K562 (cell line): ENCODE data around the gene DAAM1. TPM values are rescaled to one million over a fixed set of nuclear protein-coding genes. Genes with fewer than 3 reads are reported as not detected.

ENCODE experiments used
- DPF2 ChIP-seq: fragments of 450-650 bp; IDR thresholded peaks from 2 replicates; pipeline ENCODE4 v1.6.1; 2016
- ILF3 ChIP-seq: fragments of 450-650 bp; IDR thresholded peaks from 2 replicates; pipeline ENCODE4 v1.6.1; 2018; ENCODE audit warnings: antibody characterized with exemption, mild to moderate bottlenecking, moderate library complexity, borderline replicate concordance
- KHSRP ChIP-seq: fragments of 450-650 bp; IDR thresholded peaks from 2 replicates; pipeline ENCODE4 v1.6.1; 2017
- MYC ChIP-seq, 2 experiments: fragments of 250-450 bp in 1 of 2; sonication (Bioruptor Pico) in 1 of 2; IDR thresholded peaks; 2 replicates each; pipeline versions ENCODE4 v1.5.1 to v1.6.1; 2012 to 2021; ENCODE audit warnings: low read depth in 2 of 2, borderline replicate concordance in 1 of 2, improper control_type of control experiment in 1 of 2, low read length in 1 of 2, mild to moderate bottlenecking in 1 of 2, moderate library complexity in 1 of 2
- NFRKB ChIP-seq: fragments of 450-650 bp; IDR thresholded peaks from 2 replicates; pipeline ENCODE4 v1.6.1; 2016; ENCODE audit warnings: low read depth
- RAD21 ChIP-seq, 2 experiments: fragments of 250-450 bp in 1 of 2; fragments of 450-650 bp in 1 of 2; sonication (Bioruptor Pico) in 1 of 2; formaldehyde crosslinking in 1 of 2; IDR thresholded peaks in 1 of 2; conservative IDR thresholded peaks in 1 of 2; 2 replicates each; pipeline versions ENCODE4 v1.4.0 to v1.8.0; 2020 to 2022; ENCODE audit warnings: mild to moderate bottlenecking in 2 of 2, moderate library complexity in 1 of 2
- RBFOX2 ChIP-seq: fragments of 200-400 bp; formaldehyde crosslinking; IDR thresholded peaks from 2 replicates; pipeline ENCODE4 v1.6.1; 2017; ENCODE audit warnings: low read depth, mild to moderate bottlenecking, low read length, moderate library complexity
- SMC3 ChIP-seq: conservative IDR thresholded peaks from 2 replicates; pipeline ENCODE4 v1.6.1; 2011; ENCODE audit warnings: low read depth, low read length, improper control_type of control experiment; ENCODE audit not compliant: insufficient read depth
- TAL1 ChIP-seq: fragments of 450-650 bp; IDR thresholded peaks from 2 replicates; pipeline ENCODE4 v1.6.1; 2016; ENCODE audit warnings: mild to moderate bottlenecking
- TRIM24 ChIP-seq, 2 experiments: fragments of 450-650 bp; IDR thresholded peaks; 2 replicates each; pipeline ENCODE4 v1.6.1; 2016
- ZNF274 ChIP-seq: IDR thresholded peaks from 2 replicates; pipeline ENCODE4 v1.6.1; 2011; ENCODE audit warnings: low read depth, mild to moderate bottlenecking, low read length, moderate library complexity, borderline replicate concordance
- ZNF444 ChIP-seq: fragments of 250-450 bp; sonication (Bioruptor Pico); IDR thresholded peaks from 2 replicates; pipeline ENCODE4 v1.4.0; 2020; ENCODE audit warnings: mild to moderate bottlenecking, moderate library complexity
- polyA plus RNA-seq, 8 experiments: library from polyadenylated mRNA; depleted of rRNA in 4 of 8; stranded (reverse) in 5 of 8; unstranded in 3 of 8; fragments of >200 nt; fragmentation: Nextera tagmentation in 2 of 8; fragmentation: Illumina TruSeq in 1 of 8; extraction: Ambion mirVana in 2 of 8; extraction: Trizol in 1 of 8; gene quantifications; 2 replicates each; pipeline versions ENCODE4 v1.2.1 to v1.2.3, GENCODE V29; 2011 to 2014; ENCODE audit warnings: inconsistent platforms in 1 of 8, missing spikeins in 1 of 8
- total RNA-seq, 7 experiments: library from RNA; depleted of rRNA in 6 of 7; stranded (reverse); fragments of >200 nt in 6 of 7; fragmentation: Illumina TruSeq in 2 of 7; extraction: Trizol in 2 of 7; gene quantifications; 2 replicates each; pipeline versions ENCODE4 v1.2.1 to v1.2.3, GENCODE V29; 2011 to 2021; ENCODE audit warnings: low replicate concordance in 1 of 7
- TF ChIP-seq, protein P1 (sequence below), 2 experiments: fragments of 450-650 bp in 1 of 2; sonication (generic) in 1 of 2; formaldehyde crosslinking in 1 of 2; IDR thresholded peaks in 1 of 2; conservative IDR thresholded peaks in 1 of 2; 2 replicates each; pipeline versions ENCODE4 v1.6.1 to v1.8.1; 2016 to 2023; ENCODE audit warnings: mild to moderate bottlenecking in 2 of 2, moderate library complexity in 2 of 2, inconsistent platforms in 1 of 2, missing genetic modification reagents in 1 of 2
- TF ChIP-seq, protein P2 (sequence below): fragments of 200-800 bp; sonication (Bioruptor generic); IDR thresholded peaks from 2 replicates; pipeline ENCODE4 v1.6.1; 2017; ENCODE audit warnings: missing genetic modification characterization, missing compliant biosample characterization
- TF ChIP-seq, protein P3 (sequence below): sonication (generic); formaldehyde crosslinking; IDR thresholded peaks from 2 replicates; pipeline ENCODE4 v1.8.0; 2022; ENCODE audit warnings: mild to moderate bottlenecking, missing genetic modification reagents
- TF ChIP-seq, protein P4 (sequence below): fragments of 450-650 bp; IDR thresholded peaks from 2 replicates; pipeline ENCODE4 v1.6.1; 2016; ENCODE audit warnings: borderline replicate concordance
- TF ChIP-seq, protein P5 (sequence below): fragments of 450-650 bp; formaldehyde crosslinking; IDR thresholded peaks from 2 replicates; pipeline ENCODE4 v1.4.0; 2022; ENCODE audit warnings: mild to moderate bottlenecking, moderate library complexity

The DAAM1 gene
- total and polyA plus RNA-seq, 9 of the 15 experiments (the other 6 are each of a cell fraction or from before 2014, with no cell fraction given) = 3.6 to 11.6 (median 6.7) TPM

DNA sequence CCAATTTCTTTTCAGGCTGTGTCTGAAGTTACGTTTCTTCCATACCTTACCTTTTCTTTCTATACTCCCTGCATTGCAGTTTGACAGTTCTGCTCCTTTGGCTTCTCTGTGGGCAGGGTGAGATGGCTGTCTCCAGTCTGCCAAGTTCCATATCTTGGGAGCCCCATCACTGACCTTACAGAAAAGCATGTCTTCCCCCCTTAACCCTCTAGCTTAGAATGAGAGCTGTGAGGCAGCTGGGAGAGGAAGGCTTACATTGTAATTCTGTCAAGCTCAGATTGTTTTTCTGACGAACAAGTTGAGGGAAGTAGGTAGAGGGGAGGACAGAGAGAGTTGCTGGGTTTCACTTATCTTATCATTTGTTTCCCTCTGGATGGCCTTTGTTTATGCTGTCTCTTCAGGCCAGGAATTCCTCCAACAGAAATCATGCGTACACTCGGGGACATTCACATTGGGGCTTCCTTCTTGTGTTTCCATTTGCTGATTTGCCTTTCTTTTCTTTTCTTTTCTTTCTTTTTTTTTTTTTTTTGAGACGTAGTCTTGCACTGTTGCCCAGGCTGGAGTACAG is 9.3 kb downstream of the DAAM1 start (continued):
- TF ChIP-seq, protein P1, sequence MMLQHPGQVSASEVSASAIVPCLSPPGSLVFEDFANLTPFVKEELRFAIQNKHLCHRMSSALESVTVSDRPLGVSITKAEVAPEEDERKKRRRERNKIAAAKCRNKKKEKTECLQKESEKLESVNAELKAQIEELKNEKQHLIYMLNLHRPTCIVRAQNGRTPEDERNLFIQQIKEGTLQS (IDR thresholded peaks at IDR 0.05) = no peak
- TF ChIP-seq, protein P1 (CRISPR knock-in tag; conservative IDR thresholded peaks at IDR 0.05) = no peak
- TF ChIP-seq, protein P2, sequence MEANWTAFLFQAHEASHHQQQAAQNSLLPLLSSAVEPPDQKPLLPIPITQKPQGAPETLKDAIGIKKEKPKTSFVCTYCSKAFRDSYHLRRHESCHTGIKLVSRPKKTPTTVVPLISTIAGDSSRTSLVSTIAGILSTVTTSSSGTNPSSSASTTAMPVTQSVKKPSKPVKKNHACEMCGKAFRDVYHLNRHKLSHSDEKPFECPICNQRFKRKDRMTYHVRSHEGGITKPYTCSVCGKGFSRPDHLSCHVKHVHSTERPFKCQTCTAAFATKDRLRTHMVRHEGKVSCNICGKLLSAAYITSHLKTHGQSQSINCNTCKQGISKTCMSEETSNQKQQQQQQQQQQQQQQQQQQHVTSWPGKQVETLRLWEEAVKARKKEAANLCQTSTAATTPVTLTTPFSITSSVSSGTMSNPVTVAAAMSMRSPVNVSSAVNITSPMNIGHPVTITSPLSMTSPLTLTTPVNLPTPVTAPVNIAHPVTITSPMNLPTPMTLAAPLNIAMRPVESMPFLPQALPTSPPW (CRISPR knock-in tag) = no peak
- TF ChIP-seq RAD21 (CRISPR knock-in tag; conservative IDR thresholded peaks at IDR 0.05 in 1 of 2, IDR thresholded peaks at IDR 0.05 in 1 of 2) = no peak
- TF ChIP-seq MYC (IDR thresholded peaks at IDR 0.05; ENCODE audit: low read depth, low read length) = no peak
- no peak for TF ChIP-seq MYC (CRISPR knock-in tag; IDR thresholded peaks at IDR 0.05; ENCODE audit: borderline replicate concordance, low read depth)
- peak; percentile 49; the same call in 1 of the 2 replicates for TF ChIP-seq DPF2
- TF ChIP-seq, protein P3, sequence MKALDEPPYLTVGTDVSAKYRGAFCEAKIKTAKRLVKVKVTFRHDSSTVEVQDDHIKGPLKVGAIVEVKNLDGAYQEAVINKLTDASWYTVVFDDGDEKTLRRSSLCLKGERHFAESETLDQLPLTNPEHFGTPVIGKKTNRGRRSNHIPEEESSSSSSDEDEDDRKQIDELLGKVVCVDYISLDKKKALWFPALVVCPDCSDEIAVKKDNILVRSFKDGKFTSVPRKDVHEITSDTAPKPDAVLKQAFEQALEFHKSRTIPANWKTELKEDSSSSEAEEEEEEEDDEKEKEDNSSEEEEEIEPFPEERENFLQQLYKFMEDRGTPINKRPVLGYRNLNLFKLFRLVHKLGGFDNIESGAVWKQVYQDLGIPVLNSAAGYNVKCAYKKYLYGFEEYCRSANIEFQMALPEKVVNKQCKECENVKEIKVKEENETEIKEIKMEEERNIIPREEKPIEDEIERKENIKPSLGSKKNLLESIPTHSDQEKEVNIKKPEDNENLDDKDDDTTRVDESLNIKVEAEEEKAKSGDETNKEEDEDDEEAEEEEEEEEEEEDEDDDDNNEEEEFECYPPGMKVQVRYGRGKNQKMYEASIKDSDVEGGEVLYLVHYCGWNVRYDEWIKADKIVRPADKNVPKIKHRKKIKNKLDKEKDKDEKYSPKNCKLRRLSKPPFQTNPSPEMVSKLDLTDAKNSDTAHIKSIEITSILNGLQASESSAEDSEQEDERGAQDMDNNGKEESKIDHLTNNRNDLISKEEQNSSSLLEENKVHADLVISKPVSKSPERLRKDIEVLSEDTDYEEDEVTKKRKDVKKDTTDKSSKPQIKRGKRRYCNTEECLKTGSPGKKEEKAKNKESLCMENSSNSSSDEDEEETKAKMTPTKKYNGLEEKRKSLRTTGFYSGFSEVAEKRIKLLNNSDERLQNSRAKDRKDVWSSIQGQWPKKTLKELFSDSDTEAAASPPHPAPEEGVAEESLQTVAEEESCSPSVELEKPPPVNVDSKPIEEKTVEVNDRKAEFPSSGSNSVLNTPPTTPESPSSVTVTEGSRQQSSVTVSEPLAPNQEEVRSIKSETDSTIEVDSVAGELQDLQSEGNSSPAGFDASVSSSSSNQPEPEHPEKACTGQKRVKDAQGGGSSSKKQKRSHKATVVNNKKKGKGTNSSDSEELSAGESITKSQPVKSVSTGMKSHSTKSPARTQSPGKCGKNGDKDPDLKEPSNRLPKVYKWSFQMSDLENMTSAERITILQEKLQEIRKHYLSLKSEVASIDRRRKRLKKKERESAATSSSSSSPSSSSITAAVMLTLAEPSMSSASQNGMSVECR = no peak
- TF ChIP-seq TAL1 = peak; percentile 36; the same call in 1 of the 2 replicates
- TF ChIP-seq, protein P4, sequence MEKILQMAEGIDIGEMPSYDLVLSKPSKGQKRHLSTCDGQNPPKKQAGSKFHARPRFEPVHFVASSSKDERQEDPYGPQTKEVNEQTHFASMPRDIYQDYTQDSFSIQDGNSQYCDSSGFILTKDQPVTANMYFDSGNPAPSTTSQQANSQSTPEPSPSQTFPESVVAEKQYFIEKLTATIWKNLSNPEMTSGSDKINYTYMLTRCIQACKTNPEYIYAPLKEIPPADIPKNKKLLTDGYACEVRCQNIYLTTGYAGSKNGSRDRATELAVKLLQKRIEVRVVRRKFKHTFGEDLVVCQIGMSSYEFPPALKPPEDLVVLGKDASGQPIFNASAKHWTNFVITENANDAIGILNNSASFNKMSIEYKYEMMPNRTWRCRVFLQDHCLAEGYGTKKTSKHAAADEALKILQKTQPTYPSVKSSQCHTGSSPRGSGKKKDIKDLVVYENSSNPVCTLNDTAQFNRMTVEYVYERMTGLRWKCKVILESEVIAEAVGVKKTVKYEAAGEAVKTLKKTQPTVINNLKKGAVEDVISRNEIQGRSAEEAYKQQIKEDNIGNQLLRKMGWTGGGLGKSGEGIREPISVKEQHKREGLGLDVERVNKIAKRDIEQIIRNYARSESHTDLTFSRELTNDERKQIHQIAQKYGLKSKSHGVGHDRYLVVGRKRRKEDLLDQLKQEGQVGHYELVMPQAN = no peak
- TF ChIP-seq ILF3 = no peak
- 0 out of 4 replicates have a peak, but pooled peaks of 1 of the 2 experiments have one; percentile 9 for TF ChIP-seq TRIM24 (IDR thresholded peaks at IDR 0.05)
- no peak for TF ChIP-seq RBFOX2
- no peak for TF ChIP-seq NFRKB
- TF ChIP-seq KHSRP = no peak
- TF ChIP-seq, protein P5, sequence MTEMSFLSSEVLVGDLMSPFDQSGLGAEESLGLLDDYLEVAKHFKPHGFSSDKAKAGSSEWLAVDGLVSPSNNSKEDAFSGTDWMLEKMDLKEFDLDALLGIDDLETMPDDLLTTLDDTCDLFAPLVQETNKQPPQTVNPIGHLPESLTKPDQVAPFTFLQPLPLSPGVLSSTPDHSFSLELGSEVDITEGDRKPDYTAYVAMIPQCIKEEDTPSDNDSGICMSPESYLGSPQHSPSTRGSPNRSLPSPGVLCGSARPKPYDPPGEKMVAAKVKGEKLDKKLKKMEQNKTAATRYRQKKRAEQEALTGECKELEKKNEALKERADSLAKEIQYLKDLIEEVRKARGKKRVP (CRISPR knock-in tag) = no peak
- no peak for TF ChIP-seq SMC3
- no peak for TF ChIP-seq ZNF444 (CRISPR knock-in tag)
- TF ChIP-seq ZNF274 = no peak
